Adrenal gland (tissue), 12 donors: ENCODE measurements around the gene RAP1GAP. TPM values are rescaled to one million over a fixed set of nuclear protein-coding genes. Genes with fewer than 3 reads are reported as not detected.

ENCODE experiments used
- DNase-seq, 7 donors: peaks; one replicate each; pipeline ENCODE4 v3.0.0-alpha.2; 2019 to 2020
- H3K27ac ChIP-seq, 5 donors: fragments of 200-600 bp; sonication (generic) in 4 of 5; 1 replicate in 3 of 5; 2 replicates in 2 of 5; pipeline versions ENCODE4 v1.5.1 to v1.8.0; 2016 to 2020; ENCODE audit warnings: mild to moderate bottlenecking in 1 of 5
- H3K27me3 ChIP-seq: fragments of 200-600 bp; 2 replicates; pipeline ENCODE4 v1.8.0; 2021
- H3K36me3 ChIP-seq, 2 donors: fragments of 200-600 bp; replicated peaks in 1 of 2; 1 replicate in 1 of 2; 2 replicates in 1 of 2; pipeline versions ENCODE4 v1.5.1 to v1.8.0; 2018 to 2022
- H3K4me1 ChIP-seq, 2 donors: fragments of 200-600 bp; replicated peaks in 1 of 2; 1 replicate in 1 of 2; 2 replicates in 1 of 2; pipeline versions ENCODE4 v1.5.1 to v1.8.0; 2018 to 2021
- H3K4me3 ChIP-seq, 4 donors: fragments of 200-600 bp; sonication (generic) in 3 of 4; one replicate each; pipeline ENCODE4 v1.5.1; 2016 to 2018
- H3K9me3 ChIP-seq, 3 donors: fragments of 200-600 bp; sonication (generic) in 1 of 3; replicated peaks in 1 of 3; 1 replicate in 2 of 3; 2 replicates in 1 of 3; pipeline versions ENCODE4 v1.5.1 to v1.8.0; 2016 to 2021
- CTCF ChIP-seq, 6 experiments: fragments of 450-650 bp in 4 of 6; fragments of 200-600 bp in 2 of 6; sonication (generic) in 1 of 6; IDR thresholded peaks; 1 replicate in 5 of 6; 2 replicates in 1 of 6; pipeline versions ENCODE4 v1.5.1 to v1.8.0; 2016 to 2021; ENCODE audit warnings: antibody characterized with exemption in 6 of 6, mild to moderate bottlenecking in 2 of 6, moderate library complexity in 1 of 6
- POLR2A ChIP-seq, 2 donors: fragments of 450-650 bp; IDR thresholded peaks; one replicate each; pipeline ENCODE4 v1.6.1; 2017; ENCODE audit warnings: antibody characterized with exemption in 2 of 2, mild to moderate bottlenecking in 2 of 2, moderate library complexity in 1 of 2
- WGBS, 4 donors: extraction: QIAGEN DNeasy Blood & Tissue Kit in 2 of 4; methylation state at CpG; one replicate each; pipeline versions ENCODE4 v1.1.5 to v1.1.7; 2013 to 2017; 5-methylcytosine and 5-hydroxymethylcytosine counted together
- intact Hi-C, 2 donors: fragments of 100-400 bp; cut with DNase I; formaldehyde crosslinking; loops; one replicate each; pipeline versions ENCODE4 v1.14.1 to v1.15.0; 2022 to 2023
- polyA plus RNA-seq, 3 donors: library from polyadenylated mRNA; stranded (reverse); fragments of 200-250 nt in 2 of 3; fragments of 350-450 nt in 1 of 3; fragmentation: Illumina TruSeq in 1 of 3; extraction: RNeasy Lipid Tissue Mini Kit (QIAGEN cat#74804) in 1 of 3; gene quantifications; one replicate each; pipeline ENCODE4 v1.2.3, GENCODE V29; 2013 to 2014
- total RNA-seq, 9 donors: library from RNA; depleted of rRNA in 4 of 9; stranded (reverse); fragments of >200 nt in 4 of 9; fragments of 120-200 nt in 1 of 9; fragmentation: NEBNext Ultra II Directional in 1 of 9; extraction: Animal tissue kit (Norgen Biotek cat#: 25700) in 1 of 9; gene quantifications; one replicate each; pipeline versions ENCODE4 v1.1.0 to v1.2.4, GENCODE V29; 2013 to 2023
- donor health status: healthy with polysubstance abuse.
- donor health status: Bipolar disorder and iron deficiency.
- donor health status: DM: yes; HTN: yes; CAD: no.
- donor health status: DM: no; HTN: no; CAD: no.
- donor health status: DM: no; HTN: no; CAD: no.
- donor health status: DM: yes; HTN: yes; CAD: no.

Gene RAP1GAP
- total and polyA plus RNA-seq, 12 donors: 52.4 to 409 (median 90.0) TPM

- intact Hi-C loops: no loop called here
- DNase-seq: no peak
- Histone ChIP-seq H3K4me1 (peaks cover 0 to 37% of the 10 kb centered on the region in 2 donors), H3K9me3 (no peaks in the 10 kb centered on the region), H3K4me3 (no peak overlapping the region), H3K27me3 (no peaks in the 10 kb centered on the region), H3K27ac (peak overlapping the region in 2 of 5 donors; percentile 79 to 88), H3K36me3 (no peaks in the 10 kb centered on the region)
- TF ChIP-seq POLR2A (IDR thresholded peaks at IDR 0.05): no peak
- TF ChIP-seq CTCF (IDR thresholded peaks at IDR 0.05): no peak
- WGBS, 4 donors: 79 to 93% (median 83%) methylated on average over 5 to 11 of the region's 11 CpGs
Measured at GRCh38 chr1:21547876-21548275, 121.3 kb downstream of the RAP1GAP start.

Other genes with a start within 250 kb of the RAP1GAP start
- 10 to 100 TPM in 8 of 9 donors, 1 to 10 TPM in 1; 8.8 to 18.0 (median 12.5) TPM for gene NBPF3, start 229.2 kb downstream of the RAP1GAP start, total RNA-seq
- gene NBPF3, start 229.2 kb downstream of the RAP1GAP start, polyA plus RNA-seq: 10 to 100 TPM in 1 of 3 donors, 1 to 10 TPM in 2; 1.3 to 15.3 (median 2.7) TPM
- 100 to 1,000 TPM in 2 of 9 donors, 10 to 100 TPM in 7; 21.9 to 752 (median 59.3) TPM for gene ALPL, start 159.9 kb downstream of the RAP1GAP start, total RNA-seq
- gene ALPL, start 159.9 kb downstream of the RAP1GAP start, polyA plus RNA-seq: 100 to 1,000 TPM in 2 of 3 donors, 10 to 100 TPM in 1; 74.7 to 338 (median 147) TPM
- gene USP48, start 113.8 kb upstream of the RAP1GAP start, total RNA-seq: 100 to 1,000 TPM in 5 of 9 donors, 10 to 100 TPM in 4; 35.9 to 156 (median 109) TPM
- gene USP48, start 113.8 kb upstream of the RAP1GAP start, polyA plus RNA-seq: 10 to 100 TPM; 47.5 to 95.8 (median 56.9) TPM
- 1 to 10 TPM in 4 of 9 donors, under 1 TPM in 4, not detected in 1; 0.22 to 1.7 (median 1.0) TPM for gene LDLRAD2, start 142.9 kb upstream of the RAP1GAP start, total RNA-seq
- gene LDLRAD2, start 142.9 kb upstream of the RAP1GAP start, polyA plus RNA-seq: 1 to 10 TPM in 2 of 3 donors, under 1 TPM in 1; 0.16 to 9.4 (median 5.4) TPM